Activated T-helper 2 cell treated with anti-CD3 and anti-CD28 coated beads, Interferon-gamma antibody, Interleukin-2, Interleukin-4, amounts not matched to agents 10 μg/mL and 5 μg/mL and 100 μg/mL, durations not matched to agents 14 hours and 24 hours and 36 hours (primary cell): Measurements from ENCODE around the gene CYP19A1. TPM values are rescaled to one million over a fixed set of nuclear protein-coding genes. Genes with fewer than 3 reads are reported as not detected.

Experiments used
- DNase-seq: peaks from one replicate; pipeline ENCODE4 v3.0.0; 2021; ENCODE audit warnings: low spot score
- H3K27ac Mint-ChIP-seq: one replicate; pipeline ENCODE4 v1.8.0; 2021; ENCODE audit warnings: mixed read lengths
- H3K27me3 Mint-ChIP-seq: one replicate; pipeline ENCODE4 v1.8.0; 2021; ENCODE audit warnings: low read depth, mixed read lengths
- H3K36me3 Mint-ChIP-seq: one replicate; pipeline ENCODE4 v1.8.0; 2021; ENCODE audit warnings: low read depth, mixed read lengths
- H3K4me1 Mint-ChIP-seq: one replicate; pipeline ENCODE4 v1.8.0; 2021; ENCODE audit warnings: low read depth, mixed read lengths
- H3K4me3 Mint-ChIP-seq: one replicate; pipeline ENCODE4 v1.8.0; 2021; ENCODE audit warnings: low read depth, mild to moderate bottlenecking, moderate library complexity, mixed read lengths
- H3K9me3 Mint-ChIP-seq: one replicate; pipeline ENCODE4 v1.8.0; 2021; ENCODE audit warnings: mixed read lengths
- intact Hi-C: fragments of 100-400 bp; cut with micrococcal nuclease; formaldehyde crosslinking; loops from one replicate; pipeline ENCODE4 v1.15.1; 2023
- total RNA-seq: library from RNA; stranded (reverse); gene quantifications from 2 replicates; pipeline ENCODE4 v1.2.3, GENCODE V29; 2022

The CYP19A1 gene
- total RNA-seq, 1 donor from 2014 or later, result 2.3 TPM

GRCh38 chr15:51186181-51186705, 152.2 kb downstream of the CYP19A1 start:
- no peak overlapping the region for H3K27ac Mint-ChIP-seq
- H3K36me3 Mint-ChIP-seq, result no peaks in the 10 kb centered on the region
- no peaks in the 10 kb centered on the region for H3K9me3 Mint-ChIP-seq
- H3K4me1 Mint-ChIP-seq, result no peaks in the 10 kb centered on the region
- peaks cover 7% of the 10 kb centered on the region for H3K27me3 Mint-ChIP-seq
- no peak overlapping the region for H3K4me3 Mint-ChIP-seq
- intact Hi-C loops, result no loop called here
- DNase-seq, result no peak

GRCh38 chr15:51185213-51186159, 152.9 kb downstream of the CYP19A1 start:
- Mint-ChIP-seq H3K36me3 (no peaks in the 10 kb centered on the region), H3K4me1 (no peaks in the 10 kb centered on the region), H3K27me3 (peaks cover 7% of the 10 kb centered on the region), H3K27ac (no peak overlapping the region), H3K4me3 (no peak overlapping the region), H3K9me3 (no peaks in the 10 kb centered on the region)
- intact Hi-C loops, result no loop called here
- DNase-seq, result no peak

GRCh38 chr15:51184627-51185026, 153.8 kb downstream of the CYP19A1 start:
- intact Hi-C loops, result no loop called here
- peaks cover 7% of the 10 kb centered on the region for H3K27me3 Mint-ChIP-seq
- H3K36me3 Mint-ChIP-seq, result no peaks in the 10 kb centered on the region
- H3K4me1 Mint-ChIP-seq, result no peaks in the 10 kb centered on the region
- H3K4me3 Mint-ChIP-seq, result no peak overlapping the region
- DNase-seq, result no peak
- H3K9me3 Mint-ChIP-seq, result no peaks in the 10 kb centered on the region
- H3K27ac Mint-ChIP-seq, result no peak overlapping the region

- H3K4me3 Mint-ChIP-seq, result no peak overlapping the region
- no peaks in the 10 kb centered on the region for H3K36me3 Mint-ChIP-seq
- intact Hi-C loops, result no loop called here
- no peaks in the 10 kb centered on the region for H3K4me1 Mint-ChIP-seq
- H3K9me3 Mint-ChIP-seq, result peaks cover 3% of the 10 kb centered on the region
- peaks cover 7% of the 10 kb centered on the region for H3K27me3 Mint-ChIP-seq
- no peak for DNase-seq
- H3K27ac Mint-ChIP-seq, result no peak overlapping the region
These were observed 155.3 kb downstream of the CYP19A1 start for GRCh38 chr15:51183076-51183475.

- Mint-ChIP-seq H3K9me3 (peaks cover 3% of the 10 kb centered on the region), H3K27me3 (peaks cover 7% of the 10 kb centered on the region), H3K36me3 (no peaks in the 10 kb centered on the region), H3K27ac (no peak overlapping the region), H3K4me1 (no peaks in the 10 kb centered on the region), H3K4me3 (no peak overlapping the region)
- intact Hi-C loops, result no loop called here
- DNase-seq, result no peak
These were observed 156.5 kb downstream of the CYP19A1 start for GRCh38 chr15:51181905-51182304.

- Mint-ChIP-seq H3K4me3 (no peak overlapping the region), H3K27ac (no peak overlapping the region), H3K4me1 (no peaks in the 10 kb centered on the region), H3K27me3 (peaks cover 7% of the 10 kb centered on the region), H3K9me3 (peaks cover 3% of the 10 kb centered on the region), H3K36me3 (no peaks in the 10 kb centered on the region)
- intact Hi-C loops, result no loop called here
- DNase-seq, result no peak
These were observed 157.2 kb downstream of the CYP19A1 start for GRCh38 chr15:51181221-51181620.

GRCh38 chr15:51180534-51180933, 157.9 kb downstream of the CYP19A1 start:
- H3K27ac Mint-ChIP-seq, result no peak overlapping the region
- DNase-seq, result no peak
- H3K4me1 Mint-ChIP-seq, result no peaks in the 10 kb centered on the region
- no peaks in the 10 kb centered on the region for H3K36me3 Mint-ChIP-seq
- H3K27me3 Mint-ChIP-seq, result peaks cover 7% of the 10 kb centered on the region
- H3K9me3 Mint-ChIP-seq, result peaks cover 3% of the 10 kb centered on the region
- intact Hi-C loops, result no loop called here
- no peak overlapping the region for H3K4me3 Mint-ChIP-seq

- intact Hi-C loops, result no loop called here
- peaks cover 6% of the 10 kb centered on the region for H3K27me3 Mint-ChIP-seq
- H3K4me1 Mint-ChIP-seq, result no peaks in the 10 kb centered on the region
- H3K9me3 Mint-ChIP-seq, result peaks cover 3% of the 10 kb centered on the region
- no peak for DNase-seq
- H3K4me3 Mint-ChIP-seq, result no peak overlapping the region
- H3K27ac Mint-ChIP-seq, result no peak overlapping the region
- H3K36me3 Mint-ChIP-seq, result no peaks in the 10 kb centered on the region
These were observed 158.4 kb downstream of the CYP19A1 start for GRCh38 chr15:51180011-51180410.

GRCh38 chr15:51172193-51172592, 166.2 kb downstream of the CYP19A1 start:
- Mint-ChIP-seq H3K9me3 (no peaks in the 10 kb centered on the region), H3K27me3 (peaks cover 15% of the 10 kb centered on the region), H3K27ac (no peak overlapping the region), H3K36me3 (no peaks in the 10 kb centered on the region), H3K4me3 (no peak overlapping the region), H3K4me1 (no peaks in the 10 kb centered on the region)
- intact Hi-C loops, result no loop called here
- DNase-seq, result no peak

GRCh38 chr15:51171634-51171932, 166.8 kb downstream of the CYP19A1 start:
- H3K36me3 Mint-ChIP-seq, result no peaks in the 10 kb centered on the region
- H3K27ac Mint-ChIP-seq, result no peak overlapping the region
- intact Hi-C loops, result no loop called here
- no peak for DNase-seq
- H3K27me3 Mint-ChIP-seq, result peaks cover 18% of the 10 kb centered on the region
- H3K4me3 Mint-ChIP-seq, result no peak overlapping the region
- H3K9me3 Mint-ChIP-seq, result no peaks in the 10 kb centered on the region
- H3K4me1 Mint-ChIP-seq, result no peaks in the 10 kb centered on the region

- intact Hi-C loops, result no loop called here
- no peaks in the 10 kb centered on the region for H3K4me1 Mint-ChIP-seq
- peaks cover 19% of the 10 kb centered on the region for H3K27me3 Mint-ChIP-seq
- no peak for DNase-seq
- no peak overlapping the region for H3K27ac Mint-ChIP-seq
- H3K4me3 Mint-ChIP-seq, result no peak overlapping the region
- no peaks in the 10 kb centered on the region for H3K36me3 Mint-ChIP-seq
- H3K9me3 Mint-ChIP-seq, result no peaks in the 10 kb centered on the region
These were observed 167.3 kb downstream of the CYP19A1 start for GRCh38 chr15:51170882-51171633.

GRCh38 chr15:51168700-51169099, 169.7 kb downstream of the CYP19A1 start:
- Mint-ChIP-seq H3K4me3 (no peak overlapping the region), H3K27me3 (peaks cover 23% of the 10 kb centered on the region), H3K27ac (no peak overlapping the region), H3K9me3 (no peaks in the 10 kb centered on the region), H3K4me1 (peaks cover 2% of the 10 kb centered on the region), H3K36me3 (no peaks in the 10 kb centered on the region)
- no peak for DNase-seq
- intact Hi-C loops, result no loop called here

- H3K27me3 Mint-ChIP-seq, result peaks cover 18% of the 10 kb centered on the region
- H3K27ac Mint-ChIP-seq, result no peak overlapping the region
- no peaks in the 10 kb centered on the region for H3K9me3 Mint-ChIP-seq
- DNase-seq, result no peak
- no peak overlapping the region for H3K4me3 Mint-ChIP-seq
- intact Hi-C loops, result loop anchor here (1.0 kb wide), 3 partner anchors 29 to 217 kb away; no protein-coding TSS in a partner anchor
- H3K36me3 Mint-ChIP-seq, result no peaks in the 10 kb centered on the region
- H3K4me1 Mint-ChIP-seq, result peaks cover 11% of the 10 kb centered on the region
These were observed 174.6 kb downstream of the CYP19A1 start for GRCh38 chr15:51163843-51164242.
